Loucy (cell line): ENCODE results near the gene CCDC92B.

Source experiments
- H2AFZ ChIP-seq: fragments of 200-600 bp; sonication (generic); 2 replicates; pipeline ENCODE4 v1.6.0; 2016; ENCODE audit warnings: antibody characterized with exemption, mild to moderate bottlenecking, low read length, moderate library complexity
- H3F3A ChIP-seq: fragments of 200-600 bp; 2 replicates; pipeline ENCODE4 v1.6.0; 2016; ENCODE audit warnings: antibody characterized with exemption, low read depth, mild to moderate bottlenecking
- H3K27me3 ChIP-seq: fragments of 200-600 bp; sonication (generic); 2 replicates; pipeline ENCODE4 v1.6.1; 2014; ENCODE audit warnings: low read length, mild to moderate bottlenecking; ENCODE audit not compliant: insufficient read depth, poor library complexity, severe bottlenecking
- H3K36me3 ChIP-seq: fragments of 200-600 bp; sonication (generic); 2 replicates; pipeline ENCODE4 v1.6.1; 2016; ENCODE audit warnings: low read length; ENCODE audit not compliant: insufficient read depth
- H3K4me1 ChIP-seq: fragments of 200-600 bp; sonication (generic); 2 replicates; pipeline ENCODE4 v1.5.1; 2014; ENCODE audit warnings: low read length, mild to moderate bottlenecking; ENCODE audit not compliant: insufficient read depth, poor library complexity, severe bottlenecking
- H3K4me2 ChIP-seq: fragments of 200-600 bp; sonication (generic); 2 replicates; pipeline ENCODE4 v1.6.0; 2014; ENCODE audit warnings: antibody characterized with exemption, low read length, low read depth, mild to moderate bottlenecking; ENCODE audit not compliant: poor library complexity, severe bottlenecking
- H3K4me3 ChIP-seq: fragments of 200-600 bp; sonication (generic); 2 replicates; pipeline ENCODE4 v1.5.1; 2014; ENCODE audit warnings: low read length, mild to moderate bottlenecking, mixed read lengths; ENCODE audit not compliant: poor library complexity, severe bottlenecking
- H3K79me2 ChIP-seq: fragments of 200-600 bp; sonication (generic); 2 replicates; pipeline ENCODE4 v1.6.1; 2014; ENCODE audit warnings: low read length; ENCODE audit not compliant: insufficient read depth
- H3K9ac ChIP-seq: fragments of 200-600 bp; sonication (generic); 2 replicates; pipeline ENCODE4 v1.6.0; 2014; ENCODE audit warnings: mild to moderate bottlenecking, low read depth, low read length, moderate library complexity; ENCODE audit not compliant: poor library complexity, severe bottlenecking
- H3K9me2 ChIP-seq: fragments of 200-600 bp; sonication (generic); replicated peaks from 2 replicates; pipeline ENCODE4 v1.6.1; 2016; ENCODE audit warnings: low read depth, low read length, mixed read lengths
- H3K9me3 ChIP-seq: fragments of 200-600 bp; sonication (generic); 2 replicates; pipeline ENCODE4 v1.6.1; 2014; ENCODE audit warnings: mild to moderate bottlenecking, antibody characterized with exemption, low read length, low read depth; ENCODE audit not compliant: insufficient read depth
- H4K20me1 ChIP-seq: fragments of 200-600 bp; sonication (generic); 2 replicates; pipeline ENCODE4 v1.6.0; 2014; ENCODE audit warnings: antibody characterized with exemption, low read length, mild to moderate bottlenecking; ENCODE audit not compliant: insufficient read depth, poor library complexity, severe bottlenecking
- CTCF ChIP-seq: fragments of 200-600 bp; sonication (generic); conservative IDR thresholded peaks from 2 replicates; pipeline ENCODE4 v1.5.1; 2014; ENCODE audit warnings: mild to moderate bottlenecking, antibody characterized with exemption, low read length
- EZH2phosphoT487 ChIP-seq: fragments of 200-600 bp; IDR thresholded peaks from 2 replicates; pipeline ENCODE4 v1.6.1; 2018; ENCODE audit warnings: antibody characterized with exemption, mild to moderate bottlenecking, moderate library complexity, borderline replicate concordance

Gene CCDC92B

GRCh38 chr17:2695961-2696760, 53.3 kb downstream of the CCDC92B start:
- Histone ChIP-seq H3K27me3 (no peaks in the 10 kb centered on the region), H4K20me1 (no peaks in the 10 kb centered on the region), H3F3A (no peaks in the 10 kb centered on the region), H3K9me2 (no peaks in the 10 kb centered on the region), H2AFZ (no peak overlapping the region), H3K36me3 (peaks cover 44% of the 10 kb centered on the region; the same call in 1 of the 2 replicates), H3K4me3 (no peak overlapping the region), H3K9me3 (no peaks in the 10 kb centered on the region), H3K9ac (no peak overlapping the region), H3K79me2 (no peaks in the 10 kb centered on the region), H3K4me1 (no peaks in the 10 kb centered on the region), H3K4me2 (no peak overlapping the region)
- no peak for TF ChIP-seq CTCF
- TF ChIP-seq EZH2phosphoT487 = no peak

GRCh38 chr17:2695243-2695960, 54.0 kb downstream of the CCDC92B start:
- Histone ChIP-seq H4K20me1 (no peaks in the 10 kb centered on the region), H3K4me1 (no peaks in the 10 kb centered on the region), H3K36me3 (peaks cover 40% of the 10 kb centered on the region; the same call in 1 of the 2 replicates), H3K4me3 (no peak overlapping the region), H2AFZ (no peak overlapping the region), H3K4me2 (no peak overlapping the region), H3F3A (no peaks in the 10 kb centered on the region), H3K9me3 (no peaks in the 10 kb centered on the region), H3K9me2 (no peaks in the 10 kb centered on the region), H3K79me2 (no peaks in the 10 kb centered on the region), H3K9ac (no peak overlapping the region), H3K27me3 (no peaks in the 10 kb centered on the region)
- TF ChIP-seq EZH2phosphoT487 = no peak
- TF ChIP-seq CTCF = no peak

- no peaks in the 10 kb centered on the region for H3F3A ChIP-seq
- peaks cover 34% of the 10 kb centered on the region; the same call in 1 of the 2 replicates for H3K36me3 ChIP-seq
- TF ChIP-seq EZH2phosphoT487 (no peak), CTCF (no peak)
- H3K9me3 ChIP-seq = no peaks in the 10 kb centered on the region
- H2AFZ ChIP-seq = no peak overlapping the region
- no peaks in the 10 kb centered on the region for H3K4me1 ChIP-seq
- H4K20me1 ChIP-seq = no peaks in the 10 kb centered on the region
- no peak overlapping the region for H3K9ac ChIP-seq
- no peak overlapping the region for H3K4me2 ChIP-seq
- no peak overlapping the region for H3K4me3 ChIP-seq
- no peaks in the 10 kb centered on the region for H3K27me3 ChIP-seq
- H3K79me2 ChIP-seq = no peaks in the 10 kb centered on the region
- no peaks in the 10 kb centered on the region for H3K9me2 ChIP-seq
These were observed 54.8 kb downstream of the CCDC92B start for GRCh38 chr17:2694381-2695242.
